HG03159 (cell line): ENCODE data around the gene SLC5A10.

Experiments used
- ATAC-seq: cut with Tn5 transposase; IDR thresholded peaks from one replicate; pipeline ENCODE4 v1.9.1; 2021; ENCODE audit warnings: mild to moderate bottlenecking, moderate library complexity; ENCODE audit not compliant: unreplicated experiment

The SLC5A10 gene

DNA sequence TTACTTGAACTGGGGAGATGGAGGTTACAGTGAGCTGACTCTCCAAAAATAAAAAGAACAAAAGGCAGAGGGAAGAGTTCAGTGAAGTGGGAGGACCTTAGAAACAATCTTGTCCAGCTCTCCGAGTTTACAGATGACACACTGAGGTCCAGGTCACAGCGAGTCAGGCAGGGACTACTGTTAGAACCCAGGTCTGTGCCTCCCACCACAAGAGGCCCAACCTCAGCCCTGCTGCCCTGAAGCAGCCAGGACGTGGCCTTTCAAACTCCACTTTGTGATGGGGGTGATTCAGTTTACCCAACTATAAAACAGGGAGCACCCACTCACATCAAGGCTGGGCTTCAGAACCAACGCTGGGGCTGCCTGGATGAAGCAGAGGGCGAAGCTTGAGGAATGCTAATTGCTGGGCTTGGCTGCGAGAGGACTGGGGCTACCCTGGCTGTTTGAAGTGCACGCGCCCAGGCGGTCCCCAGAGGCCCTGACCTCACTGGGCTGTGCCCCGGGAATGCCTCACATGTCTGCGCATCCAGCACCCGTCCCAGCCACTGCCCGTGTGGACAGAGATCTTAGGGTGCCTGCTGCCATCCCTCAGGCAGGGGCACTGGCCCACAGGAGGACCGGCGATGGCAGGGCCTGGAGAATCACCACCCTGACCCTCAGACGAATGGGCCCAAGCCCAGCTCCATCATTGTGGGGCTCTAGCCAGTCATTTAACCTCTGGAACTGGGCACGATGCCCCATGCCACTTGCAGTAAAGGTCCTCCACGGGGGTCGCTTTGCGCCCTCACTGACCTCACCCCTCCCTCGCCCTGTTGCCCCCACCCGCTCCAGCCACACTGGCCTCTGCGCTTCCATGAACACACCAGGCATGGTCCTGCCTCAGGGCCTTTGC lies 11.4 kb downstream of the SLC5A10 start:
- no peak for ATAC-seq

DNA sequence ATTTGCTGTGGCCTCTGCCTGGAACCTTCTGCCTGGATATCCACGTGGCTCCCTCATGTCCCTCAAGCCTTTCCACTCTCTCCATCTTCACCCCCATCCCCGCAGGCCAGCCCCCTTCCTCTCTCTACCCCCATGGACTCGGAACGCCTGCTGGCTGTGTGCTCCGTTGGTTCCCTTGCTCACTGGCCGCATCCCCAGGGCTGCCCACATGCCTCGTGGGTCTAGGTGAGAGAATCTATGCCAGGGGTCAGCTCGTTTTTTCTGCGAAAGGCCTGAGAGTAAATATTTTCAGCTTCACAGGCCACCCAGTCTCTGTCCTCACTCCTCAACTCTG lies 12.0 kb downstream of the SLC5A10 start:
- ATAC-seq: no peak

DNA sequence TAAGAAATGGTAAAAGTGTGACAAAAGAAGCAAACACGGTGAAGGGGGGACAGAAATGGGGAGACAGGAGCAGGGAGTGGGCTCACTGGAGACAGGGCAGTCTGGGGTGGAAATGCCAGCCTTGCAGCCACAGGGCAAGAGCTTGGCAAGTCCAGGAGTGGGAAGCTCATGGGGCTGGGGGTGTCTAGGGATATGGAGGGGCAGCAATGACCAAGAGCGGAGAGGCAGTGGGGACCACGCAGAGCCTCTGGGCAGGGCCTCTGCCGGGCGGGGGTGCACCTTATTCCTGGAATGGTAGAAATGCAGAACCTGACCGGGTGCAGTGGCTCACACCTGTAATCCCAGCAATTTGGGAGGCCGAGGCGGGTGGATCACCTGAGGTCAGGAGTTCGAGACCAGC lies 12.6 kb downstream of the SLC5A10 start:
- no peak for ATAC-seq

- no peak for ATAC-seq
These were observed 13.7 kb downstream of the SLC5A10 start for GRCh38 chr17:18965530-18966236.

DNA sequence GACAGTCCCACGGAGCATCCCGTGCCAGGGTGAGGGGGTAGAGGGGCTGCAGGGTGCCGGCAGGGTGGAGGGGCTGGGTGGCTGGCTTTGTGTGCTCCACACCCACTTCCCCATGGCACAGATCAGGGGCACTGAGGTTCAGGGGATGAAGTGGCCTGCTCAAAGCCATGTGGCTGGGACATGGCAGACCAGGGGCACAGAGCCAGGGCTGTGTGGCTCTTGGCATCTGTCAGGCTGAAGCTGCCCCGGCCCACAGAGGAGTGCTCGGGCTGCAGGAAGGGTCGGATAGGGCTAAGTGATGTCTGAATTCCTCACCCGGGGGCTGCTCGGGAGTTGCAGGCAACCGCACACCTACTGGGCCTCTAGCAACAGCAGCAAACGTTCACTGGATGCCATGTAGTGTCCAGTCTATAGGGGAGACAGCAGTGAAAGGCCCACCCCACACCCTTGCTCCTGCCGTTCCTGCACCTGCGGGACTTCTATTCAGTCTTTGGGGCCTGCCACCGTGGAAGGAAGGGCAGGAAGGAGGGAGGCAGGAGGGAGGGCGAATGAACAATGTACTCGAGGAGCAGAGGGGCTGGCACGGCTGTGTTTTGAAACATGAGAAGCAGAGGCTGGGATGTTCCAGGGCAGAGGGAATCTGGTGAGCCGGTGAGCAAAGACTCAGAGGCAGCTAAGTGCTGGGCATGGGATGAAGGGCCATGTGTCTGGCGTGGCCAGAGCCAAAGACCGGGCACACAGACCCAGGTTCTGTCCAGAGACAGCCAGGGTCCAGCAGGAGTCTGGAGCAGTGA lies 15.1 kb downstream of the SLC5A10 start:
- no peak for ATAC-seq

- no peak for ATAC-seq
These were observed 16.0 kb downstream of the SLC5A10 start for GRCh38 chr17:18967916-18968315.

GRCh38 chr17:18968345-18968744 lies 16.4 kb downstream of the SLC5A10 start:
- ATAC-seq: no peak

DNA sequence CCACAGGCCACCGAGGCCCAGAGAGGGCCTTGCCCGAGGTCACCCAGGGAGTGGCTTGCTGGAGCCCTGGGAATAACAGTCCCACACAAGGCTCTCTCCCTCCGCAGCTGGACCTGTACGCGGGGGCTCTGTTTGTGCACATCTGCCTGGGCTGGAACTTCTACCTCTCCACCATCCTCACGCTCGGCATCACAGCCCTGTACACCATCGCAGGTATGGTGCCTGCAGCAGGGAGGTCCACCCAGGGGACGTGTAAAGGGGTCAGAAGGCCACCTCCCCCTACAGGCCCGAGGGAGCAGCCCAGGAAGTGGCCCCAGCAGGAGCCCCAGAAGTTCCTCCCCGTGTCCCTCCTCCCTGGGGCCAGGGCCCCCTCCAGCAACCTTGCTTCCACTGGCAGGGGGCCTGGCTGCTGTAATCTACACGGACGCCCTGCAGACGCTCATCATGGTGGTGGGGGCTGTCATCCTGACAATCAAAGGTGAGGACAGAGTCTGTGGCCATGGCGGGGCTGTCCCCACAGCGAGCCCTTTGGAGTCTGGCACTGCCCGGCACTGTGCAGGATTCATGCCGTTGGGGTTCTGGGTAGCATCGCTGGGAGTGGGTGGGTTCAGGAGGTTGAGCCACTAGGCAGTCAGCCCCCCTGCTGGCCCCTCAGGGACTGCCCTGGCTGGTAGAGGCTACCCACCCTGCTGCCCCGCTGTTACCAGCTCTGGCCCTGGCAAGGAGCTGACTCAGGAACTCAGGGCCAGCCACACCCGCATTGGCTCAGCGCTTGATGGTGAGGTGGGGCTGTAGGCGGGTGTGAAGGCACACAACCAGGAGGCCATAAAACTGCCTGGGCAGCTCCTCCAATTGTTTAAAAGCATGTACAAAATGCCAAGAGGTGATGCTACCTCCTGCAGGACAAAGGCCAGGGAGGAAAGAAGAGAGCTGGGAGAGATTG lies 17.3 kb downstream of the SLC5A10 start:
- ATAC-seq: no peak

DNA sequence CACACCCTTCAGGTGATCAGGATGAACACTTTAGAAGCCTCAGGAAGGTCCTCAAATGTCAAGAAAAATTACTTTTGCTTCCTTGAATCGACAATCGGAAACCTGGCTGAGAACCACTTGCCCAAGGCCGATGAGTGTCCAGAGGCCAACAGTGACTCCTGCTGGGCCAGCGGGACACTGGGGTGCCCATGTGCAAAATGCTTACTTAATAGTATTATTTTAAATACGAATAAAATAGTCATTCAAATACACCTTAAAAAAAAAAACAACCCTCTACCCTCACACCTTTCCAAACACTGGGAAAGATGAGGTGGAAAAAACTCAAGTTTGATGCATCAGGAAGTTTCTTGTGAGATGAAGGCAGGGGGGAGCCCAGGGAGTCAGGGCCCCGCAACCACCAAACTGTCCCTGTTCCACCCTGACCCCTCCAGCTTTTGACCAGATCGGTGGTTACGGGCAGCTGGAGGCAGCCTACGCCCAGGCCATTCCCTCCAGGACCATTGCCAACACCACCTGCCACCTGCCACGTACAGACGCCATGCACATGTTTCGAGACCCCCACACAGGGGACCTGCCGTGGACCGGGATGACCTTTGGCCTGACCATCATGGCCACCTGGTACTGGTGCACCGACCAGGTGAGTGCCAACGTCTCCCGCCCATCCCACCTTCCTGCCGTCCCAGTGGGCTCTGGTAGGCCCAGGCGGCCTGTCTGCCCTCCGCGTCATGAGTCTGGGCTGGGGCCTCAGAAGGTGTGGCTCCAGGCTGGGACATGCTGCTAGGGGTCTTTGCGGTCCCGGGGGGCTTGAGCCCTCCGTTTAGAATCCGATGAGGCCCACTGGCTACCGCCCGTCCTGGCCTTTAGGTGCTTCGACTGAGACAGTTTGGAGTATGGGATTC lies 18.9 kb downstream of the SLC5A10 start:
- ATAC-seq: no peak

- no peak for ATAC-seq
These were observed 19.8 kb downstream of the SLC5A10 start for GRCh38 chr17:18971801-18972200.

DNA sequence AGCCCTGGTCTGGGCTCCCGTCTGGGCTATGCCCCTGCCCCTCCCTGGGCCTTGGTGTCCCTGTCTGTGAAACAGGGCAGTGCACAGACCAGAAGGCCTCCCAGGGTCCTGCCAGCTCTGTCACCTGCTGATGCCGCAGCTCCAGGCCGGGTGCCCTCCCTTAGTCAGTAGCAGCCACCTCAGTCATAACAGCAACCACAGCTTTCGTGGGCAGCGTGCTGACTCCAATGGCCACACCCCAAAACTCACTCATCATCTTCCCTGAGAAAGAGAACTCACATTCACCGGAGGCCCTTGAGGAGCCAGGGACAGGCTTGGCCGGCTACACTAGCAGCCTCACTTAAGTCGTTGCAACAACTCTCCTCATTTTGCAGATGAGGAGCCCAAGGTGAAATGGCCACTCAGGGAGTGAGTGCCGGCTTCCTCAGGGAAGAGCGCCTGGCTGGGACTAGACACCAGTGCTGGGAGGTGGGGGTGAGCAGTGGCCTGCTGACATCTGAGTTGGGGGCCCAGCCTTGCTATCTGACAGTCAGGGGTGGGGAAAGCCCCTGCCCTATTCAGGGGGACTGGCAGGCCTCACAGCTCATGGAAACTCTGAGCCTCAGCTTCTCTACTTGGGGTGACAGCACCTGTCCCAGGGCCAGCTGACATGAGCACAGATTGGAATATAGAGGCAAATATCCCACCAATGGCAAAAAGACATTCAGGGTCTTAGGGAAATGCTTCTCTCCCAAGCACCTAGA lies 22.6 kb downstream of the SLC5A10 start:
- no peak for ATAC-seq

GRCh38 chr17:18975597-18975996 lies 23.6 kb downstream of the SLC5A10 start:
- no peak for ATAC-seq

- ATAC-seq: no peak
These were observed 24.2 kb downstream of the SLC5A10 start for GRCh38 chr17:18976201-18976600.

- no peak for ATAC-seq
These were observed 25.1 kb downstream of the SLC5A10 start for GRCh38 chr17:18977021-18977420.

GRCh38 chr17:18977646-18978045 lies 25.7 kb downstream of the SLC5A10 start:
- no peak for ATAC-seq

- no peak for ATAC-seq
These were observed 26.1 kb downstream of the SLC5A10 start for GRCh38 chr17:18978050-18978449.

- ATAC-seq: no peak
These were observed 26.7 kb downstream of the SLC5A10 start for GRCh38 chr17:18978655-18979054.

- ATAC-seq: no peak
These were observed 28.8 kb downstream of the SLC5A10 start for GRCh38 chr17:18980682-18981334.
